DOHH2 (cell line): Measurements from ENCODE around the gene GCSAML.

ENCODE experiments used
- CTCF ChIP-seq: fragments of 200-600 bp; sonication (generic); IDR thresholded peaks from one replicate; pipeline ENCODE4 v1.5.1; 2014; ENCODE audit warnings: antibody characterized with exemption, mild to moderate bottlenecking, low read depth, low read length; ENCODE audit not compliant: poor library complexity, severe bottlenecking
- EZH2phosphoT487 ChIP-seq: fragments of 200-600 bp; sonication (generic); IDR thresholded peaks from 2 replicates; pipeline ENCODE4 v1.6.1; 2017; ENCODE audit warnings: borderline replicate concordance, mild to moderate bottlenecking, antibody characterized with exemption, low read length, moderate library complexity, mixed read lengths

DNA sequence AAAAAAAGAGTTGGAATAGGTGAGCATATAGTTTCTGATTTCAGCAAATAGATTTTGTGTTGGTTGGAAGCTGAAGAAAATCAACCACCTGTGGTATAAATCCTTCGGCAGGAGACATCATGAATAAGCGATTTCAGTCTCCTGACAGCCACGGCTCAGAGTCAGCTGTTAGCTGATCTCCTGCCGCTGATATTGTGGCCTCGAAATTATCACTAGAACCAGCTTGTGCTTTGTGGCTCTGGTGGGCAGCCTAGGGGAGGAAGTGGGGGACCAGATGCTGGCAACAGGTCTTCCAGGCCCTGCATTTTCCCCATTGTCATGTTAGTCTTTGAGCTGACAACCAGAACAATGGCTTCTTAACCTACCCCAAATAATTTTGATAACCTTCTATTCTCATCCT is 842 bp upstream of the GCSAML start:
- TF ChIP-seq CTCF (no peak), EZH2phosphoT487 (no peak)
